ENCODE measurements around the gene FGFR2.

DNA sequence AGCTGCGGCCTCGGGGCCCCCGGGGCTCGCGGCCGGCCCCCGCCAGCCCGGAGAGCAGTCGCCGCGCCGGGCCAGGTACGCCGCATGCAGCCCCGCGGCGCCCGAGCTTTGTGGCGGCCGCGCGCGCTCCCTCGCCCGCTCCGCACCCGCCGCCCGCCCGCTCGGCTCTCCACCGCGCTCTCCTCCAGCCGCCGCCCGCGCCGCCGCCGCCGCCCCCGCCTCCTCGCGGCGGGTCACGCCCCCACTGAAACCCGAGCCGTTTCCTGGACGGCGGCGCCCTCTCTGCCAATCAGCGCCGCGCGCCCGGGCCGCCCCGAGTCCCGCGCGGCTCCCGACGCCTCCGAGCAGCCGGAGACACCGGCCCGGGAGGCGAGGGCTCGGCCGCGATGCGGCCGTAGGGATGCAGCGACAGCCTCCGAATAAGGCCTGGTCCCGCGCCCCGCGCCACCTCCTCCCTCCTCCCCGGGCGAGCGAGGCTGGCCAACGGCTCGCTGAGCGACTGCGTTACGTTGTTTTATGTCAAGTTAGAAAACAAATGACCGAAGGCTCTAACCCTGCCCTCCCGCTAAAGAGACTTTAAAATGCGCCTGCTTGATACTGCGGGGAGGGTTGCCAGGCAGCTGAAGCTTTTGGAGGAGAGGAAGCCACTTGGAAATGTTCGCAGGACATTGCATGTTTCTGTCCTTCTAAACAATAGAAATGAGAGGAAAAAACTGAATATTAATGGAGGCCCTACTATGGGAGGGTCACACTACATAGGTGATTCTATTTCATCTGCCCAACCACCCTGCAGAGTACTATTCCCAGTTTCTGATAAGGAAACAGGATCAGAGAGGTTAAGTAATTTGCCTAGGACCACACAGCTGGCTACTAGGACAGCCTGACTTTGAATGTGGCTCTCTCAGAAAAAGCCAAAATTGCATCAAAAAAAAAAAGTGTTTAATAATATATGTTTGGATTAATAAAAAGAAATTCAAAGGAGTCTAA is at the start of gene FGFR2:
- TF ChIP-seq, protein P1, sequence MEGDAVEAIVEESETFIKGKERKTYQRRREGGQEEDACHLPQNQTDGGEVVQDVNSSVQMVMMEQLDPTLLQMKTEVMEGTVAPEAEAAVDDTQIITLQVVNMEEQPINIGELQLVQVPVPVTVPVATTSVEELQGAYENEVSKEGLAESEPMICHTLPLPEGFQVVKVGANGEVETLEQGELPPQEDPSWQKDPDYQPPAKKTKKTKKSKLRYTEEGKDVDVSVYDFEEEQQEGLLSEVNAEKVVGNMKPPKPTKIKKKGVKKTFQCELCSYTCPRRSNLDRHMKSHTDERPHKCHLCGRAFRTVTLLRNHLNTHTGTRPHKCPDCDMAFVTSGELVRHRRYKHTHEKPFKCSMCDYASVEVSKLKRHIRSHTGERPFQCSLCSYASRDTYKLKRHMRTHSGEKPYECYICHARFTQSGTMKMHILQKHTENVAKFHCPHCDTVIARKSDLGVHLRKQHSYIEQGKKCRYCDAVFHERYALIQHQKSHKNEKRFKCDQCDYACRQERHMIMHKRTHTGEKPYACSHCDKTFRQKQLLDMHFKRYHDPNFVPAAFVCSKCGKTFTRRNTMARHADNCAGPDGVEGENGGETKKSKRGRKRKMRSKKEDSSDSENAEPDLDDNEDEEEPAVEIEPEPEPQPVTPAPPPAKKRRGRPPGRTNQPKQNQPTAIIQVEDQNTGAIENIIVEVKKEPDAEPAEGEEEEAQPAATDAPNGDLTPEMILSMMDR (IDR thresholded peaks at IDR 0.05) = peak in 2 of 4 experiments; percentile 28 to 44
- TF ChIP-seq POLR2AphosphoS5 (IDR thresholded peaks at IDR 0.05) = peak; percentile 23
